HEK293 (cell line): ENCODE measurements around the gene ZDHHC6.
A peak's percentile ranks its signal among the peaks of the same experiment; 100 is the strongest.

Experiments used
- BCL11A ChIP-seq: fragments of 450-650 bp; formaldehyde crosslinking; IDR thresholded peaks from 2 replicates; pipeline ENCODE4 v1.5.1; 2016; ENCODE audit warnings: low read depth, missing biosample characterization, missing genetic modification characterization
- KLF8 ChIP-seq: fragments of 450-650 bp; formaldehyde crosslinking; IDR thresholded peaks from 2 replicates; pipeline ENCODE4 v1.5.1; 2016; ENCODE audit warnings: missing biosample characterization, missing genetic modification characterization
- RBAK ChIP-seq: fragments of 450-650 bp; formaldehyde crosslinking; IDR thresholded peaks from 2 replicates; pipeline ENCODE4 v1.5.1; 2016; ENCODE audit warnings: missing biosample characterization, missing genetic modification characterization
- SALL2 ChIP-seq: fragments of 450-650 bp; formaldehyde crosslinking; IDR thresholded peaks from 2 replicates; pipeline ENCODE4 v1.5.0; 2017; ENCODE audit warnings: missing biosample characterization, mild to moderate bottlenecking, missing genetic modification characterization, borderline replicate concordance
- SCRT1 ChIP-seq: fragments of 450-650 bp; formaldehyde crosslinking; IDR thresholded peaks from 2 replicates; pipeline ENCODE4 v1.5.1; 2016; ENCODE audit warnings: missing biosample characterization, missing genetic modification characterization, borderline replicate concordance
- SCRT2 ChIP-seq: fragments of 450-650 bp; formaldehyde crosslinking; IDR thresholded peaks from 2 replicates; pipeline ENCODE4 v1.5.1; 2016; ENCODE audit warnings: missing biosample characterization, missing genetic modification characterization
- SP7 ChIP-seq: fragments of 450-650 bp; formaldehyde crosslinking; IDR thresholded peaks from 2 replicates; pipeline ENCODE4 v1.5.1; 2016; ENCODE audit warnings: missing biosample characterization, missing genetic modification characterization
- ZFP41 ChIP-seq: fragments of 450-650 bp; formaldehyde crosslinking; IDR thresholded peaks from 2 replicates; pipeline ENCODE4 v1.5.1; 2016; ENCODE audit warnings: missing biosample characterization, missing genetic modification characterization, borderline replicate concordance
- ZFP69B ChIP-seq: fragments of 450-650 bp; formaldehyde crosslinking; IDR thresholded peaks from 2 replicates; pipeline ENCODE4 v1.5.1; 2016; ENCODE audit warnings: missing biosample characterization, missing genetic modification characterization
- ZNF132 ChIP-seq: fragments of 450-650 bp; formaldehyde crosslinking; IDR thresholded peaks from 2 replicates; pipeline ENCODE4 v1.5.1; 2017; ENCODE audit warnings: missing biosample characterization, missing genetic modification characterization, borderline replicate concordance
- ZNF133 ChIP-seq: fragments of 450-650 bp; formaldehyde crosslinking; IDR thresholded peaks from 2 replicates; pipeline ENCODE4 v1.5.1; 2016; ENCODE audit warnings: missing biosample characterization, missing genetic modification characterization
- ZNF16 ChIP-seq: fragments of 450-650 bp; formaldehyde crosslinking; IDR thresholded peaks from 2 replicates; pipeline ENCODE4 v1.5.1; 2016; ENCODE audit warnings: low read depth, missing biosample characterization, missing genetic modification characterization
- ZNF184 ChIP-seq: fragments of 450-650 bp; IDR thresholded peaks from 2 replicates; pipeline ENCODE4 v1.5.1; 2018; ENCODE audit warnings: missing biosample characterization, mild to moderate bottlenecking, missing genetic modification characterization
- ZNF350 ChIP-seq: fragments of 450-650 bp; formaldehyde crosslinking; IDR thresholded peaks from 2 replicates; pipeline ENCODE4 v1.5.0; 2017; ENCODE audit warnings: missing biosample characterization, mild to moderate bottlenecking, missing genetic modification characterization
- ZNF394 ChIP-seq: fragments of 450-650 bp; formaldehyde crosslinking; IDR thresholded peaks from 2 replicates; pipeline ENCODE4 v1.5.1; 2016; ENCODE audit warnings: missing biosample characterization, missing genetic modification characterization, mild to moderate bottlenecking, moderate library complexity, borderline replicate concordance
- ZNF416 ChIP-seq: fragments of 450-650 bp; formaldehyde crosslinking; IDR thresholded peaks from 2 replicates; pipeline ENCODE4 v1.5.1; 2016; ENCODE audit warnings: missing biosample characterization, missing genetic modification characterization
- ZNF423 ChIP-seq: fragments of 450-650 bp; formaldehyde crosslinking; IDR thresholded peaks from 2 replicates; pipeline ENCODE4 v1.5.1; 2016; ENCODE audit warnings: missing biosample characterization, missing genetic modification characterization
- ZNF571 ChIP-seq: fragments of 450-650 bp; formaldehyde crosslinking; IDR thresholded peaks from 2 replicates; pipeline ENCODE4 v1.5.0; 2017; ENCODE audit warnings: missing biosample characterization, missing genetic modification characterization
- ZNF768 ChIP-seq: fragments of 450-650 bp; formaldehyde crosslinking; IDR thresholded peaks from 2 replicates; pipeline ENCODE4 v1.5.1; 2018; ENCODE audit warnings: missing biosample characterization, mild to moderate bottlenecking, missing genetic modification characterization
- ZNF830 ChIP-seq: fragments of 450-650 bp; IDR thresholded peaks from 2 replicates; pipeline ENCODE4 v1.5.0; 2018; ENCODE audit warnings: missing biosample characterization, missing genetic modification characterization, low read depth, mild to moderate bottlenecking, moderate library complexity
- ZNF843 ChIP-seq: fragments of 450-650 bp; formaldehyde crosslinking; IDR thresholded peaks from 2 replicates; pipeline ENCODE4 v1.5.1; 2016; ENCODE audit warnings: missing biosample characterization, missing genetic modification characterization
- TF ChIP-seq, protein P1 (sequence below): fragments of 450-650 bp; formaldehyde crosslinking; IDR thresholded peaks from 2 replicates; pipeline ENCODE4 v1.5.1; 2016; ENCODE audit warnings: missing biosample characterization, missing genetic modification characterization
- TF ChIP-seq, protein P2 (sequence below): fragments of 450-650 bp; formaldehyde crosslinking; IDR thresholded peaks from 2 replicates; pipeline ENCODE4 v1.5.1; 2016; ENCODE audit warnings: missing biosample characterization, missing genetic modification characterization, low read depth
- TF ChIP-seq, protein P3 (sequence below): fragments of 450-650 bp; formaldehyde crosslinking; IDR thresholded peaks from 2 replicates; pipeline ENCODE4 v1.5.1; 2017; ENCODE audit warnings: missing biosample characterization, missing genetic modification characterization
- TF ChIP-seq, protein P4 (sequence below): fragments of 450-650 bp; formaldehyde crosslinking; IDR thresholded peaks from 2 replicates; pipeline ENCODE4 v1.5.1; 2016; ENCODE audit warnings: missing biosample characterization, missing genetic modification characterization
- TF ChIP-seq, protein P5 (sequence below): fragments of 450-650 bp; formaldehyde crosslinking; IDR thresholded peaks from 2 replicates; pipeline ENCODE4 v1.5.1; 2016; ENCODE audit warnings: missing biosample characterization, missing genetic modification characterization
- TF ChIP-seq, protein P6 (sequence below): fragments of 450-650 bp; formaldehyde crosslinking; IDR thresholded peaks from 2 replicates; pipeline ENCODE4 v1.5.0; 2017; ENCODE audit warnings: missing biosample characterization, missing genetic modification characterization, borderline replicate concordance
- TF ChIP-seq, protein P7 (sequence below): fragments of 450-650 bp; IDR thresholded peaks from 2 replicates; pipeline ENCODE4 v1.5.1; 2018; ENCODE audit warnings: missing biosample characterization, mild to moderate bottlenecking, missing genetic modification characterization

Gene ZDHHC6

DNA sequence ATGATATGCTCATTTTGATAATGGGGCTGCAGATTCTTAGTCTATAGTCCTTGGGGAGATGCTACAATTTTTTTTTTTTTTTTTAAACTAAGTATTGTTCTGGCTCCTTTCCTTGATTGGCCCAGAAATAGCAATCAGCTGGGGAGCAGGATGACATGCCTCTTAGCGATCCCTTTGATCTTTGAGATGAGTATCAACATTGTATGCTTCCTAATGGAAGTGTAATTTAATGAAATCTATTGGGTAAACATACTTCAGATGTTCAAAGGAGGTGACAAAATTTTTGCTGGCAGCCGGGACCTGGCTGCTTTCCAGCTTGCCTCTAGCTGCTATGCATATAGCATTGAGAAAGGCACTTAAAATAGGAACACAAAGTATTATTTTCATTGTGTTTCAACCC, 43.8 kb upstream of the ZDHHC6 start (continued):
- no peak for TF ChIP-seq ZNF416
- no peak for TF ChIP-seq ZFP69B (tag by site-specific recombination)
- no peak for TF ChIP-seq ZNF768 (tag by site-specific recombination)
- no peak for TF ChIP-seq ZNF350 (tag by site-specific recombination)
- 0 out of 2 replicates have a peak, but pooled peaks have one; percentile 47 for TF ChIP-seq ZNF184 (tag by site-specific recombination)
- TF ChIP-seq BCL11A (tag by site-specific recombination): no peak
- no peak for TF ChIP-seq ZNF830 (tag by site-specific recombination)
- TF ChIP-seq ZNF394 (tag by site-specific recombination): peak; percentile 45; the same call in 1 of the 2 replicates
- TF ChIP-seq ZNF843: peak; percentile 74
- TF ChIP-seq, protein P1, sequence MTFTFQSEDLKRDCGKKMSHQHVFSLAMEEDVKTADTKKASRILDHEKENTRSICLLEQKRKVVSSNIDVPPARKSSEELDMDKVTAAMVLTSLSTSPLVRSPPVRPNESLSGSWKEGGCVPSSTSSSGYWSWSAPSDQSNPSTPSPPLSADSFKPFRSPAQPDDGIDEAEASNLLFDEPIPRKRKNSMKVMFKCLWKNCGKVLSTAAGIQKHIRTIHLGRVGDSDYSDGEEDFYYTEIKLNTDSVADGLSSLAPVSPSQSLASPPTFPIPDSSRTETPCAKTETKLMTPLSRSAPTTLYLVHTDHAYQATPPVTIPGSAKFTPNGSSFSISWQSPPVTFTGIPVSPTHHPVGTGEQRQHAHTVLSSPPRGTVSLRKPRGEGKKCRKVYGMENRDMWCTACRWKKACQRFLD: no peak
- TF ChIP-seq, protein P2, sequence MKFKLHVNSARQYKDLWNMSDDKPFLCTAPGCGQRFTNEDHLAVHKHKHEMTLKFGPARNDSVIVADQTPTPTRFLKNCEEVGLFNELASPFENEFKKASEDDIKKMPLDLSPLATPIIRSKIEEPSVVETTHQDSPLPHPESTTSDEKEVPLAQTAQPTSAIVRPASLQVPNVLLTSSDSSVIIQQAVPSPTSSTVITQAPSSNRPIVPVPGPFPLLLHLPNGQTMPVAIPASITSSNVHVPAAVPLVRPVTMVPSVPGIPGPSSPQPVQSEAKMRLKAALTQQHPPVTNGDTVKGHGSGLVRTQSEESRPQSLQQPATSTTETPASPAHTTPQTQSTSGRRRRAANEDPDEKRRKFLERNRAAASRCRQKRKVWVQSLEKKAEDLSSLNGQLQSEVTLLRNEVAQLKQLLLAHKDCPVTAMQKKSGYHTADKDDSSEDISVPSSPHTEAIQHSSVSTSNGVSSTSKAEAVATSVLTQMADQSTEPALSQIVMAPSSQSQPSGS (tag by site-specific recombination): no peak
- TF ChIP-seq ZNF133: no peak
- no peak for TF ChIP-seq KLF8 (tag by site-specific recombination)
- TF ChIP-seq ZNF16 (tag by site-specific recombination): no peak
- no peak for TF ChIP-seq SCRT1 (tag by site-specific recombination)
- no peak; the same call in 1 of the 2 replicates for TF ChIP-seq SP7 (tag by site-specific recombination)
- TF ChIP-seq SALL2 (tag by site-specific recombination): no peak
- no peak for TF ChIP-seq ZFP41
- TF ChIP-seq ZNF132 (tag by site-specific recombination): no peak
- no peak for TF ChIP-seq RBAK
- no peak for TF ChIP-seq SCRT2 (tag by site-specific recombination)
- TF ChIP-seq, protein P3, sequence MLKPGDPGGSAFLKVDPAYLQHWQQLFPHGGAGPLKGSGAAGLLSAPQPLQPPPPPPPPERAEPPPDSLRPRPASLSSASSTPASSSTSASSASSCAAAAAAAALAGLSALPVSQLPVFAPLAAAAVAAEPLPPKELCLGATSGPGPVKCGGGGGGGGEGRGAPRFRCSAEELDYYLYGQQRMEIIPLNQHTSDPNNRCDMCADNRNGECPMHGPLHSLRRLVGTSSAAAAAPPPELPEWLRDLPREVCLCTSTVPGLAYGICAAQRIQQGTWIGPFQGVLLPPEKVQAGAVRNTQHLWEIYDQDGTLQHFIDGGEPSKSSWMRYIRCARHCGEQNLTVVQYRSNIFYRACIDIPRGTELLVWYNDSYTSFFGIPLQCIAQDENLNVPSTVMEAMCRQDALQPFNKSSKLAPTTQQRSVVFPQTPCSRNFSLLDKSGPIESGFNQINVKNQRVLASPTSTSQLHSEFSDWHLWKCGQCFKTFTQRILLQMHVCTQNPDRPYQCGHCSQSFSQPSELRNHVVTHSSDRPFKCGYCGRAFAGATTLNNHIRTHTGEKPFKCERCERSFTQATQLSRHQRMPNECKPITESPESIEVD: peak; percentile 74
- TF ChIP-seq, protein P4, sequence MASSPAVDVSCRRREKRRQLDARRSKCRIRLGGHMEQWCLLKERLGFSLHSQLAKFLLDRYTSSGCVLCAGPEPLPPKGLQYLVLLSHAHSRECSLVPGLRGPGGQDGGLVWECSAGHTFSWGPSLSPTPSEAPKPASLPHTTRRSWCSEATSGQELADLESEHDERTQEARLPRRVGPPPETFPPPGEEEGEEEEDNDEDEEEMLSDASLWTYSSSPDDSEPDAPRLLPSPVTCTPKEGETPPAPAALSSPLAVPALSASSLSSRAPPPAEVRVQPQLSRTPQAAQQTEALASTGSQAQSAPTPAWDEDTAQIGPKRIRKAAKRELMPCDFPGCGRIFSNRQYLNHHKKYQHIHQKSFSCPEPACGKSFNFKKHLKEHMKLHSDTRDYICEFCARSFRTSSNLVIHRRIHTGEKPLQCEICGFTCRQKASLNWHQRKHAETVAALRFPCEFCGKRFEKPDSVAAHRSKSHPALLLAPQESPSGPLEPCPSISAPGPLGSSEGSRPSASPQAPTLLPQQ (tag by site-specific recombination): 0 out of 2 replicates have a peak, but pooled peaks have one; percentile 38
- TF ChIP-seq, protein P5, sequence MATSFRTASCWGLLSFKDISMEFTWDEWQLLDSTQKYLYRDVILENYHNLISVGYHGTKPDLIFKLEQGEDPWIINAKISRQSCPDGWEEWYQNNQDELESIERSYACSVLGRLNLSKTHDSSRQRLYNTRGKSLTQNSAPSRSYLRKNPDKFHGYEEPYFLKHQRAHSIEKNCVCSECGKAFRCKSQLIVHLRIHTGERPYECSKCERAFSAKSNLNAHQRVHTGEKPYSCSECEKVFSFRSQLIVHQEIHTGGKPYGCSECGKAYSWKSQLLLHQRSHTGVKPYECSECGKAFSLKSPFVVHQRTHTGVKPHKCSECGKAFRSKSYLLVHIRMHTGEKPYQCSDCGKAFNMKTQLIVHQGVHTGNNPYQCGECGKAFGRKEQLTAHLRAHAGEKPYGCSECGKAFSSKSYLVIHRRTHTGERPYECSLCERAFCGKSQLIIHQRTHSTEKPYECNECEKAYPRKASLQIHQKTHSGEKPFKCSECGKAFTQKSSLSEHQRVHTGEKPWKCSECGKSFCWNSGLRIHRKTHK (tag by site-specific recombination): no peak
- TF ChIP-seq, protein P6, sequence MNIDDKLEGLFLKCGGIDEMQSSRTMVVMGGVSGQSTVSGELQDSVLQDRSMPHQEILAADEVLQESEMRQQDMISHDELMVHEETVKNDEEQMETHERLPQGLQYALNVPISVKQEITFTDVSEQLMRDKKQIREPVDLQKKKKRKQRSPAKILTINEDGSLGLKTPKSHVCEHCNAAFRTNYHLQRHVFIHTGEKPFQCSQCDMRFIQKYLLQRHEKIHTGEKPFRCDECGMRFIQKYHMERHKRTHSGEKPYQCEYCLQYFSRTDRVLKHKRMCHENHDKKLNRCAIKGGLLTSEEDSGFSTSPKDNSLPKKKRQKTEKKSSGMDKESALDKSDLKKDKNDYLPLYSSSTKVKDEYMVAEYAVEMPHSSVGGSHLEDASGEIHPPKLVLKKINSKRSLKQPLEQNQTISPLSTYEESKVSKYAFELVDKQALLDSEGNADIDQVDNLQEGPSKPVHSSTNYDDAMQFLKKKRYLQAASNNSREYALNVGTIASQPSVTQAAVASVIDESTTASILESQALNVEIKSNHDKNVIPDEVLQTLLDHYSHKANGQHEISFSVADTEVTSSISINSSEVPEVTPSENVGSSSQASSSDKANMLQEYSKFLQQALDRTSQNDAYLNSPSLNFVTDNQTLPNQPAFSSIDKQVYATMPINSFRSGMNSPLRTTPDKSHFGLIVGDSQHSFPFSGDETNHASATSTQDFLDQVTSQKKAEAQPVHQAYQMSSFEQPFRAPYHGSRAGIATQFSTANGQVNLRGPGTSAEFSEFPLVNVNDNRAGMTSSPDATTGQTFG (tag by site-specific recombination): no peak
- TF ChIP-seq ZNF423 (tag by site-specific recombination): no peak
- TF ChIP-seq, protein P7, sequence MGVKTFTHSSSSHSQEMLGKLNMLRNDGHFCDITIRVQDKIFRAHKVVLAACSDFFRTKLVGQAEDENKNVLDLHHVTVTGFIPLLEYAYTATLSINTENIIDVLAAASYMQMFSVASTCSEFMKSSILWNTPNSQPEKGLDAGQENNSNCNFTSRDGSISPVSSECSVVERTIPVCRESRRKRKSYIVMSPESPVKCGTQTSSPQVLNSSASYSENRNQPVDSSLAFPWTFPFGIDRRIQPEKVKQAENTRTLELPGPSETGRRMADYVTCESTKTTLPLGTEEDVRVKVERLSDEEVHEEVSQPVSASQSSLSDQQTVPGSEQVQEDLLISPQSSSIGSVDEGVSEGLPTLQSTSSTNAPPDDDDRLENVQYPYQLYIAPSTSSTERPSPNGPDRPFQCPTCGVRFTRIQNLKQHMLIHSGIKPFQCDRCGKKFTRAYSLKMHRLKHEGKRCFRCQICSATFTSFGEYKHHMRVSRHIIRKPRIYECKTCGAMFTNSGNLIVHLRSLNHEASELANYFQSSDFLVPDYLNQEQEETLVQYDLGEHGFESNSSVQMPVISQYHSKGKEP (tag by site-specific recombination): peak; percentile 46; the same call in 1 of the 2 replicates
- no peak for TF ChIP-seq ZNF571 (tag by site-specific recombination)
